SK-N-SH (cell line): ENCODE results near the gene RHBDF2.

ENCODE experiments used
- EP300 ChIP-seq, 2 experiments: IDR thresholded peaks; 2 replicates each; pipeline versions ENCODE4 v1.4.0 to v1.6.1; 2012; ENCODE audit warnings: borderline replicate concordance in 1 of 2, low read depth in 1 of 2, low read length in 1 of 2
- EZH2phosphoT487 ChIP-seq: fragments of 200-600 bp; sonication (generic); IDR thresholded peaks from 2 replicates; pipeline ENCODE4 v1.6.1; 2017; ENCODE audit warnings: low read depth, mixed run types, mild to moderate bottlenecking, antibody characterized with exemption, moderate library complexity, borderline replicate concordance
- JUND ChIP-seq: IDR thresholded peaks from 2 replicates; pipeline ENCODE4 v1.4.0; 2012
- POLR2AphosphoS5 ChIP-seq: IDR thresholded peaks from 2 replicates; pipeline ENCODE4 v1.6.1; 2012; ENCODE audit warnings: low read depth, low read length
- RAD21 ChIP-seq: IDR thresholded peaks from 2 replicates; pipeline ENCODE4 v1.6.1; 2012; ENCODE audit warnings: mild to moderate bottlenecking, low read length
- TAF1 ChIP-seq: IDR thresholded peaks from 2 replicates; pipeline ENCODE4 v1.6.1; 2012; ENCODE audit warnings: low read depth, mild to moderate bottlenecking, low read length, moderate library complexity, borderline replicate concordance
- TF ChIP-seq, protein P1 (sequence below): fragments of 200-600 bp; sonication (generic); IDR thresholded peaks from 2 replicates; pipeline ENCODE4 v1.6.1; 2017; ENCODE audit warnings: antibody characterized with exemption, mild to moderate bottlenecking, moderate library complexity
- TF ChIP-seq, protein P2 (sequence below): IDR thresholded peaks from 2 replicates; pipeline ENCODE4 v1.6.1; 2012; ENCODE audit warnings: mild to moderate bottlenecking, low read depth, low read length, moderate library complexity

DNA sequence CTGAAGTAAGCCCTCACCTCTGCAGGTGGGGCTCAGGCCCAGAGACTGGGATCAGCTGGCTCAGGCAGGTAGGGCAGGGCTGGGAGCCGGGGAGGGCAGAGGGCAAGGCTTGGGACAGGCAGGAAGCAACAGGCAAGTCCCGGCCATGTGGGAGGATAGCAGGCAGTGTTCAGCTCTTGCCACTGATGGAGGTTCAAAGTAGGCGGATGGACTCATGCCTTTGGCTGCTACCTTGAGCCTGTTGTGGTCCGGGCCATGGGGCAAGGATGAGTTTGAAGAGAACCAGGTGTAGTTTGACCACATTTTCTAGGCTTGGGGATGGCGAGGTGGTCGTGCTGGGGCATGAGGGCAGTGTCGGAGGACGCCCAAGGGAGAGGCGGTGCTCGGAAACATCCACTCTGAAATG, 41.3 kb upstream of the RHBDF2 start:
- TF ChIP-seq, protein P1, sequence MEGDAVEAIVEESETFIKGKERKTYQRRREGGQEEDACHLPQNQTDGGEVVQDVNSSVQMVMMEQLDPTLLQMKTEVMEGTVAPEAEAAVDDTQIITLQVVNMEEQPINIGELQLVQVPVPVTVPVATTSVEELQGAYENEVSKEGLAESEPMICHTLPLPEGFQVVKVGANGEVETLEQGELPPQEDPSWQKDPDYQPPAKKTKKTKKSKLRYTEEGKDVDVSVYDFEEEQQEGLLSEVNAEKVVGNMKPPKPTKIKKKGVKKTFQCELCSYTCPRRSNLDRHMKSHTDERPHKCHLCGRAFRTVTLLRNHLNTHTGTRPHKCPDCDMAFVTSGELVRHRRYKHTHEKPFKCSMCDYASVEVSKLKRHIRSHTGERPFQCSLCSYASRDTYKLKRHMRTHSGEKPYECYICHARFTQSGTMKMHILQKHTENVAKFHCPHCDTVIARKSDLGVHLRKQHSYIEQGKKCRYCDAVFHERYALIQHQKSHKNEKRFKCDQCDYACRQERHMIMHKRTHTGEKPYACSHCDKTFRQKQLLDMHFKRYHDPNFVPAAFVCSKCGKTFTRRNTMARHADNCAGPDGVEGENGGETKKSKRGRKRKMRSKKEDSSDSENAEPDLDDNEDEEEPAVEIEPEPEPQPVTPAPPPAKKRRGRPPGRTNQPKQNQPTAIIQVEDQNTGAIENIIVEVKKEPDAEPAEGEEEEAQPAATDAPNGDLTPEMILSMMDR: no peak
- TF ChIP-seq POLR2AphosphoS5 (no peak), EP300 (IDR thresholded peaks at IDR 0.05; ENCODE audit: borderline replicate concordance in 1 of 2, low read depth in 1 of 2, low read length in 1 of 2) (no peak), EZH2phosphoT487 (no peak), JUND (no peak), TAF1 (no peak), RAD21 (no peak)
- TF ChIP-seq, protein P2, sequence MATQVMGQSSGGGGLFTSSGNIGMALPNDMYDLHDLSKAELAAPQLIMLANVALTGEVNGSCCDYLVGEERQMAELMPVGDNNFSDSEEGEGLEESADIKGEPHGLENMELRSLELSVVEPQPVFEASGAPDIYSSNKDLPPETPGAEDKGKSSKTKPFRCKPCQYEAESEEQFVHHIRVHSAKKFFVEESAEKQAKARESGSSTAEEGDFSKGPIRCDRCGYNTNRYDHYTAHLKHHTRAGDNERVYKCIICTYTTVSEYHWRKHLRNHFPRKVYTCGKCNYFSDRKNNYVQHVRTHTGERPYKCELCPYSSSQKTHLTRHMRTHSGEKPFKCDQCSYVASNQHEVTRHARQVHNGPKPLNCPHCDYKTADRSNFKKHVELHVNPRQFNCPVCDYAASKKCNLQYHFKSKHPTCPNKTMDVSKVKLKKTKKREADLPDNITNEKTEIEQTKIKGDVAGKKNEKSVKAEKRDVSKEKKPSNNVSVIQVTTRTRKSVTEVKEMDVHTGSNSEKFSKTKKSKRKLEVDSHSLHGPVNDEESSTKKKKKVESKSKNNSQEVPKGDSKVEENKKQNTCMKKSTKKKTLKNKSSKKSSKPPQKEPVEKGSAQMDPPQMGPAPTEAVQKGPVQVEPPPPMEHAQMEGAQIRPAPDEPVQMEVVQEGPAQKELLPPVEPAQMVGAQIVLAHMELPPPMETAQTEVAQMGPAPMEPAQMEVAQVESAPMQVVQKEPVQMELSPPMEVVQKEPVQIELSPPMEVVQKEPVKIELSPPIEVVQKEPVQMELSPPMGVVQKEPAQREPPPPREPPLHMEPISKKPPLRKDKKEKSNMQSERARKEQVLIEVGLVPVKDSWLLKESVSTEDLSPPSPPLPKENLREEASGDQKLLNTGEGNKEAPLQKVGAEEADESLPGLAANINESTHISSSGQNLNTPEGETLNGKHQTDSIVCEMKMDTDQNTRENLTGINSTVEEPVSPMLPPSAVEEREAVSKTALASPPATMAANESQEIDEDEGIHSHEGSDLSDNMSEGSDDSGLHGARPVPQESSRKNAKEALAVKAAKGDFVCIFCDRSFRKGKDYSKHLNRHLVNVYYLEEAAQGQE: no peak
